HEK293T (cell line): ENCODE data around the gene TWNK.

Source experiments
- ARNT ChIP-seq: fragments of 450-650 bp; IDR thresholded peaks from 2 replicates; pipeline ENCODE4 v1.6.1; 2017; ENCODE audit warnings: mild to moderate bottlenecking
- BHLHE40 ChIP-seq: fragments of 450-650 bp; IDR thresholded peaks from 2 replicates; pipeline ENCODE4 v1.6.1; 2016; ENCODE audit warnings: mild to moderate bottlenecking, moderate library complexity, borderline replicate concordance
- FOXK2 ChIP-seq: fragments of 450-650 bp; IDR thresholded peaks from 2 replicates; pipeline ENCODE4 v1.6.1; 2016; ENCODE audit warnings: mild to moderate bottlenecking
- FOXM1 ChIP-seq: fragments of 450-650 bp; IDR thresholded peaks from 2 replicates; pipeline ENCODE4 v1.6.1; 2017; ENCODE audit warnings: mild to moderate bottlenecking, borderline replicate concordance
- HDGF ChIP-seq: fragments of 450-650 bp; IDR thresholded peaks from 2 replicates; pipeline ENCODE4 v1.6.1; 2017; ENCODE audit warnings: antibody characterized with exemption, borderline replicate concordance
- L3MBTL2 ChIP-seq: fragments of 450-650 bp; conservative IDR thresholded peaks from 2 replicates; pipeline ENCODE4 v1.6.1; 2016; ENCODE audit warnings: mild to moderate bottlenecking
- LEF1 ChIP-seq: fragments of 450-650 bp; IDR thresholded peaks from 2 replicates; pipeline ENCODE4 v1.6.1; 2017; ENCODE audit warnings: mild to moderate bottlenecking, borderline replicate concordance
- NFRKB ChIP-seq: fragments of 450-650 bp; IDR thresholded peaks from 2 replicates; pipeline ENCODE4 v1.6.1; 2016; ENCODE audit warnings: mild to moderate bottlenecking, moderate library complexity
- PKNOX1 ChIP-seq: fragments of 450-650 bp; IDR thresholded peaks from 2 replicates; pipeline ENCODE4 v1.6.1; 2016
- SP1 ChIP-seq: fragments of 450-650 bp; IDR thresholded peaks from 2 replicates; pipeline ENCODE4 v1.6.1; 2017
- SUZ12 ChIP-seq: fragments of 450-650 bp; IDR thresholded peaks from 2 replicates; pipeline ENCODE4 v1.6.1; 2016; ENCODE audit warnings: mild to moderate bottlenecking
- TARDBP ChIP-seq: fragments of 450-650 bp; IDR thresholded peaks from 2 replicates; pipeline ENCODE4 v1.6.1; 2016
- ZNF384 ChIP-seq: fragments of 450-650 bp; IDR thresholded peaks from 2 replicates; pipeline ENCODE4 v1.6.1; 2016

DNA sequence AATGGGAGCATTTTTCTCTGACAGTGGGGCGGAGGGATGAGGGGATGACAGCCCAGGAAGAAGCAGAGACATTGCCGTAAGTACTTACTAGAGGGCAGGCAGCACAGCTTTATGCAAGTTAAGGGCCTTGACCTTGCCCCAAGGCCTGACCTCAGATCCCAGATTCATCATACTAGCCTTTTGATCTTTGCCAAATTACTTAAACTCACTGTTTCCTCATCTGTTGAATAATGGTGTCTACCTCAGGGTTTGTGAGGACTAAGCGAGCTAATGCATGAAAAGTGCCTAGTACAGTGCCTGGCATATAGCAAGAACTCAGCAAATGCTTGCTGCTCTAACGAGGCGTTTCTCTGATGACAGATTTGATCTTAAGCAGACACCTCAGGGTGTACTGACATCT, 21.5 kb upstream of the TWNK start:
- TF ChIP-seq FOXK2 = no peak
- no peak for TF ChIP-seq BHLHE40
- no peak for TF ChIP-seq SUZ12
- TF ChIP-seq ZNF384 = no peak
- no peak for TF ChIP-seq FOXM1
- TF ChIP-seq PKNOX1 = no peak
- no peak for TF ChIP-seq ARNT
- no peak for TF ChIP-seq HDGF
- no peak for TF ChIP-seq SP1
- no peak for TF ChIP-seq NFRKB
- TF ChIP-seq LEF1 = no peak
- no peak for TF ChIP-seq TARDBP
- TF ChIP-seq L3MBTL2 = no peak
